Measurements from ENCODE around the gene TH.
A peak's percentile ranks its signal among the peaks of the same experiment; 100 is the strongest.

The TH gene

GRCh38 chr11:2212411-2213251 is 41.0 kb upstream of the TH start:
- H3K4me3 Mint-ChIP-seq, result peak overlapping the region; percentile 23
- H3K27ac Mint-ChIP-seq, result no peak overlapping the region
- H3K27me3 Mint-ChIP-seq, result no peaks in the 10 kb centered on the region
- no peaks in the 10 kb centered on the region for H3K9me3 Mint-ChIP-seq (ENCODE audit: low read depth)
- H3K4me1 Mint-ChIP-seq (ENCODE audit: low read depth), result peaks cover 14% of the 10 kb centered on the region
- H3K36me3 Mint-ChIP-seq, result no peaks in the 10 kb centered on the region

DNA sequence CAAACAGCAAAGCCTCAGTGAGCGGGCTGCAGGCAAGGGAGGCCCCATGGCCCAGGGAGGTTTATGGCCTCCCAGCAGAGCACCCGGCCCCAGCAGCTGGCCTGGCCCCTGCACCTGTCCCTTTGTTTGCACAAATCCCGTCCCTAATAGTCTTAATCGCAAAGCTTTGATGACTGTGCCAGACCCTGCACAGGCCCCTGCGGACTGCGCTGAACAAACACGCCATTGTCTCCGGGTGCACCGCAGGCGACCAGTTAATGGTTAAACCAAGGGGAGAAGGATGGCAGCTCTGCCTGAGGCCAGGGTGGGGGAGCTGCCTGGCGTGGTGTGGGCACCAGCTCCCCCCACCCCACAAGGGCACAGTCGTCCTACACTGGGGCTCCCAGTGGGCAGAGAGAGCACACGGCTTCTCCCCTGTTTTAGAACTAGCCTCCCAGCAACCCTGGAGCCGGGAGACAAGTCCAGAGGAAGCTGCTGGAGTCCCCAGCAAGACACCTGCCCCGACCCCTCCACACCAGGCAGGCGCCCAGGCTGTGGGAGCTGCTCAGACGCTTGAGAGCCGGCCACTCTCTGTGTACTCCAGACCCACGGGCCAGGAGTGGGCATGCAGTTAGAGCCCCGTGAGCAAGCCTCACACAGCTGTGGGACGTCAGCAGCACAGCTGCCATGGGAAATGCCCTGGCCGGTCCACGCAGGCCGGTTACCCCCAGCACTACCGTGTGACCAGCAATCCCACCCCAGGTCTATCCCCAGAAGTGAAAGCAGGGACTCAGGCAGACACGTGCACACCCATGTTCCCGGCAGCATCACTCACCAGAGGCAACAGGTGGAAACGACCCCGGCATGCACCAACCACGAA is 39.7 kb upstream of the TH start:
- H3K9me3 Mint-ChIP-seq (ENCODE audit: low read depth), result no peaks in the 10 kb centered on the region
- H3K4me1 Mint-ChIP-seq (ENCODE audit: low read depth), result peaks cover 14% of the 10 kb centered on the region
- no peaks in the 10 kb centered on the region for H3K36me3 Mint-ChIP-seq
- H3K27ac Mint-ChIP-seq, result no peak overlapping the region
- H3K4me3 Mint-ChIP-seq, result no peak overlapping the region
- H3K27me3 Mint-ChIP-seq, result no peaks in the 10 kb centered on the region

DNA sequence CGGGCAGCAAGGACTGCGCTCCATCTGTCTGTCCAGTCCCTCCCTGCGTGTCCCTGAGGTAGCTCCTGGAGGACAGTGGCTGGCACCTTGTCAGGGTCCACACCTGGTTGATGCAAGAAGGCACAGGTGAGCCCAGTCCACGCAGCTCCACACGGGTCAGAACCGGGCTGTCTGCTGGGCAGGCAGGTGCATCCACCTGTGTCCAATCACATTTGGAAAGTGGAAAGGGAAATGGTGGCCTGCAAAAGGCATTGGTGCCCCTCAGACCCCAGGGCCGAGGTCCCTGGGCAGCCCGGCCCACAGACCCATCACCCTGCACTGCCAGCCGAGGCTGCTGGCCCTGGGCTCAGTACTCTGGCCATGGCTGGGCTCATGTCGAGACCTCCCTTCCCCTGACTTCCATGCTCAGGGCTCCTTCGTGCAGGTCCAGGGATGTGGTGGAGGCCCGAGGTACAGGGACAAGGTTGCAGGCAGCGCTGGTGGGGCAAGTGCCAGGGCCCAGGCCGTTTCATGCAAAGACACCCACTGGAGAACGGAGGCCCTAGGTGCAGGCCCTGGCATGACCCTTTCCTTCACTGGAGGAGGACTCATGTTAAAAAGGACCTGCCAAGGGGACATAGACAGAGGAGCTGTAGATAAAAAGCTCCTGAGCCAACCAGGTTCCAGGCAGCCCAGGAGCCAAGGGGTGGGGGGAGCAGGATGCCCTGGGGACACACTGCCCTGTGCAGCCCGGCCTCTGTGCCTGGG is 38.9 kb upstream of the TH start:
- no peak overlapping the region for H3K27ac Mint-ChIP-seq
- no peaks in the 10 kb centered on the region for H3K27me3 Mint-ChIP-seq
- no peaks in the 10 kb centered on the region for H3K9me3 Mint-ChIP-seq (ENCODE audit: low read depth)
- H3K4me1 Mint-ChIP-seq (ENCODE audit: low read depth), result peaks cover 14% of the 10 kb centered on the region
- H3K36me3 Mint-ChIP-seq, result no peaks in the 10 kb centered on the region
- no peak overlapping the region for H3K4me3 Mint-ChIP-seq

DNA sequence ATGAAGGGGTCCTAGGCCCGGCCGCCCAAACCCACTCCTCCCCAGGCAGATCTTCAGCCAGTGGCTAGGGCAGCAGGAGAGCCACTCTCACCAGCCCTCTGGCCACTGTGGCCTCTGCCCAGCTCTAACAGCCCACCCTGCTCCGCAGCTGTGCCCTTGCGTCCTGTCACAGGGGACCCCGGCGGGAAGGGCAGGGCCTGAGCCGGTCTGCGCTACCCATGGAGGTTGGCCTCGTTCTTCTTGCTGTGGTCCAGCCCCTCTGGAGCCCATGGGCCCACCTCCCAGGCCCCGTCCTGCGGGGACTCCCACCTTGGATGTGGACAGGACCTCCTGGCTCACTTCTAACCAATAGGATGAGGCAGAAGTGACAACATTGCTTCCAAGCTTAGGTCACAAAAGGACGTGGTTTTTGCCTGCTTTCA is 38.3 kb upstream of the TH start:
- no peaks in the 10 kb centered on the region for H3K9me3 Mint-ChIP-seq (ENCODE audit: low read depth)

GRCh38 chr11:2209370-2209801 is 37.8 kb upstream of the TH start:
- Mint-ChIP-seq H3K9me3 (ENCODE audit: low read depth) (no peaks in the 10 kb centered on the region), H3K27ac (no peak overlapping the region), H3K36me3 (no peaks in the 10 kb centered on the region), H3K4me3 (no peak overlapping the region), H3K27me3 (no peaks in the 10 kb centered on the region), H3K4me1 (ENCODE audit: low read depth) (peaks cover 12% of the 10 kb centered on the region)

More for the DNA sequence above, 38.3 kb upstream of the TH start:
- peaks cover 14% of the 10 kb centered on the region for H3K4me1 Mint-ChIP-seq (ENCODE audit: low read depth)
- H3K36me3 Mint-ChIP-seq, result no peaks in the 10 kb centered on the region
- no peaks in the 10 kb centered on the region for H3K27me3 Mint-ChIP-seq
- no peak overlapping the region for H3K27ac Mint-ChIP-seq
- no peak overlapping the region for H3K4me3 Mint-ChIP-seq

DNA sequence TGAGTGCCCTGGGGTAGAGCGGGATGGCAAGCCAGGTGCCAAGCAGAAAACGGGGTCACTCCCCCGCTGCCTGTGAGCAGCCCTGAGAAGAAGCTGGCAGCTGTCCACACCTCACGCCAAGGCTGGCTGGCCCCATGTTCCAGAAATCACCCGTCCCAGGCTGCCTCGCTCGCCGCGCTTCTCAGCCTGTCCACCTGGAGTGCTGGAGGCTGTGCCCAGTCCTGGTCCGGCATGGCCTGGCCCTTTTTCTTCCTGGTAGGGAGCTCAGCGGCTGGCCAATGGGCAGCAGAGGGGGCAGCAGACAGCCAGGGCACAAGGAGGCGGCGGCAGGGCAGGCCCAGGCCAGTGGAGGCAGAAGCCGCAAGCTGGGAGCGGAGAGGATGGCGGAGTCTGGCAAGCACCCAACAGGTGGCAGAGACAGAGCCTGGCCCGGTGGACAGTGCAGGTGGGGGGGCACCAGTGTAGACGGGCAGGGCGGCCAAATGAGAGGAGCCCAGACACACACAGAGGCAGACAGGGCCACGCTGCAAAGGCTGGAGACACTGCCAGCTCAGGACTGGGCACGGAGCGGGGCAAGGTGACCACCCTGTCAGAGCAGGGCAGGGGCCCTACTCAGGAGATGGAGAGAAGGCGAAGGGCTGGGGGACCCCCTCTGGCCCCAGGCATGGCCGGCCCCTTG is 37.2 kb upstream of the TH start:
- H3K9me3 Mint-ChIP-seq (ENCODE audit: low read depth), result no peaks in the 10 kb centered on the region
- peaks cover 7% of the 10 kb centered on the region for H3K4me1 Mint-ChIP-seq (ENCODE audit: low read depth)
- H3K27ac Mint-ChIP-seq, result no peak overlapping the region
- H3K27me3 Mint-ChIP-seq, result no peaks in the 10 kb centered on the region
- H3K36me3 Mint-ChIP-seq, result no peaks in the 10 kb centered on the region
- no peak overlapping the region for H3K4me3 Mint-ChIP-seq

- H3K27me3 Mint-ChIP-seq, result no peaks in the 10 kb centered on the region
- no peaks in the 10 kb centered on the region for H3K36me3 Mint-ChIP-seq
- H3K27ac Mint-ChIP-seq, result no peak overlapping the region
- no peaks in the 10 kb centered on the region for H3K9me3 Mint-ChIP-seq (ENCODE audit: low read depth)
- H3K4me1 Mint-ChIP-seq (ENCODE audit: low read depth), result no peaks in the 10 kb centered on the region
- H3K4me3 Mint-ChIP-seq, result no peak overlapping the region
Measured at GRCh38 chr11:2207773-2208621, 36.4 kb upstream of the TH start.

- no peaks in the 10 kb centered on the region for H3K9me3 Mint-ChIP-seq (ENCODE audit: low read depth)
- no peaks in the 10 kb centered on the region for H3K27me3 Mint-ChIP-seq
- H3K4me1 Mint-ChIP-seq (ENCODE audit: low read depth), result no peaks in the 10 kb centered on the region
- H3K36me3 Mint-ChIP-seq, result no peaks in the 10 kb centered on the region
- H3K4me3 Mint-ChIP-seq, result no peak overlapping the region
- H3K27ac Mint-ChIP-seq, result no peak overlapping the region
Measured at GRCh38 chr11:2207212-2207611, 35.6 kb upstream of the TH start.

DNA sequence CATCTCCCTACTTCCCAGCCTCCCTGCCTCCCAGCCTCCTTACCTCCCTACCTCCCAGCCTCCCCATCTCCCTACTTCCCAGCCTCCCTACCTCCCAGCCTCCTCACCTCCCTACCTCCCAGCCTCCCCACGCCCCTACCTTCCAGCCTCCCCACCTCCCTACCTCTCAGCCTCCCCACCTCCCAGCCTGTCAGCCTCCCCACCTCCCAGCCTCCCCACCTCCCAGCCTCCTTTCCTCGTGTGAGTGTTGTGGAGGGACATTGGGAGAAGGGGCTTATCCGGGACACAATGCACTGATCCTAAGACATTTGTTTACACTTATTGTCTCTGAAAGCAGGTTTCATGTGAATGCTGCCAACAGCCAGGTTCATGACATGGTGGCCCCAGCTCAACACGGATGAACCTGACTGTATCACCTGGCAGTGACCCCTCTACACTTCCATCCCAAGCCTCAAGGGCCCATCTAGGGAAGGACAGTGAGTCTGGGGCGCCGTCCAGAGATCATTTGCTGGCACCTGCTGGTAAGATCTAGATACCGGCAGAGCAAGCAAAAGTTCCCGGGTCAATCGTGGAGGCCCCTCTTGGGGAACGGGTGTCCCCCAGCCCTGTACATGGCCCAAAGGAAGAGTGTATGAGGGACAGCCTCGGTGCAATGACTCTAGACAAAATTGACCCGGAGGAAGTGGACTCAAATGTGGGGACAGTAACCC is 34.5 kb upstream of the TH start:
- Mint-ChIP-seq H3K4me1 (ENCODE audit: low read depth) (no peaks in the 10 kb centered on the region), H3K36me3 (no peaks in the 10 kb centered on the region), H3K27ac (no peak overlapping the region), H3K4me3 (no peak overlapping the region), H3K9me3 (ENCODE audit: low read depth) (no peaks in the 10 kb centered on the region), H3K27me3 (no peaks in the 10 kb centered on the region)

GRCh38 chr11:2205214-2205720 is 33.7 kb upstream of the TH start:
- Mint-ChIP-seq H3K27me3 (no peaks in the 10 kb centered on the region), H3K4me3 (no peak overlapping the region), H3K4me1 (ENCODE audit: low read depth) (no peaks in the 10 kb centered on the region), H3K27ac (no peak overlapping the region), H3K36me3 (no peaks in the 10 kb centered on the region), H3K9me3 (ENCODE audit: low read depth) (no peaks in the 10 kb centered on the region)

GRCh38 chr11:2204361-2205213 is 33.0 kb upstream of the TH start:
- Mint-ChIP-seq H3K4me3 (no peak overlapping the region), H3K9me3 (ENCODE audit: low read depth) (no peaks in the 10 kb centered on the region), H3K36me3 (no peaks in the 10 kb centered on the region), H3K27ac (no peak overlapping the region), H3K4me1 (ENCODE audit: low read depth) (no peaks in the 10 kb centered on the region), H3K27me3 (no peaks in the 10 kb centered on the region)

DNA sequence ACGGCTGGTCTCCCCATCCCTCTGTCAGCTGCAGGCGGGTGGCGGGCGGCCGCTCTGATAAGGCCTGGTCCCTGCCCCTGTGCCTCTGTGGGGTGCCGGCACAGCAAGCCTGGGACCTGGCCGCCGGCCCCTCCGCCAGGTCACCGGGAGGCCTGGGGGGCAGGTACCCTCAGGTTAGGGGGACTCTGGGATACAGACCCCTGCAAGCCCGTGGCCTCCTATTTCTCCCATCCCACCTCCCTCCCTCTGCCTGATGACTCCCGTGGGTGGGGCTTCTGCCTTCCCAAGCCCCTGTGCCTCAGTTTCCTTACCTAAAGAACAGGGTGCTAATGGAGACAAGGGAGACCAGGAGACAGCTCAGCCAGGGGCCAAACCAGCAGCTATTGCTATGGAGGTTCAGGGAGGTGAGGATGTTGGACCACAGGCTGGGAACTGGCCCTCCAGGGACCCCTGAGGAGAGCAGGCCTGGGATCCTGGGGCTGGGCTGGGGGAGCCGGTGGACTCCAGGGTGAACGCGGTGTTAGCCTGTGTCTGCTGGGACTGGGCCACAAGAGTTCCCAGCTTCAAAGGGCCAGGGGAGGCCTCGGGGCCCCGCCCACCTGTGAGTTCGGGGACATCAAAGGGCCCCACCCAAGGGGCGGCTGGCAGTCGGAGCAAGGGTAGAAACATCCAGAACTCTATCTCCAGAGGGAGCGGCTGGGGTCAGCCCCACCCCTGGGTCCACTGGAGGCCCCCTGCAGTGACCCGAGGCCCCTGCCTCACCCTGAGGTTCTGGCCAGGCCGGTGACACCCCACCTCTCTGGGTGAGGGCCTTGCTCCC is 32.0 kb upstream of the TH start:
- Mint-ChIP-seq H3K36me3 (no peaks in the 10 kb centered on the region), H3K27me3 (no peaks in the 10 kb centered on the region), H3K9me3 (ENCODE audit: low read depth) (no peaks in the 10 kb centered on the region), H3K4me1 (ENCODE audit: low read depth) (no peaks in the 10 kb centered on the region), H3K27ac (no peak overlapping the region), H3K4me3 (no peak overlapping the region)

All from activated naive CD8-positive, alpha-beta T cell (primary cell).